Measurements from ENCODE around the gene TMEM175. TPM values are rescaled to one million over a fixed set of nuclear protein-coding genes. Genes with fewer than 3 reads are reported as not detected.

The TMEM175 gene
- total and polyA plus RNA-seq, 2 of the 8 experiments (the other 6 are each of a cell fraction or from before 2014, with no cell fraction given): 4.9 to 20.7 TPM

- TF ChIP-seq SUZ12 (IDR thresholded peaks at IDR 0.05; ENCODE audit: low read length) (no peak), ATF2 (IDR thresholded peaks at IDR 0.05; ENCODE audit: low read length) (no peak), PHF8 (conservative IDR thresholded peaks at IDR 0.05; ENCODE audit: low read depth, low read length) (no peak)
Observed at GRCh38 chr4:951594-952468, 19.6 kb downstream of the TMEM175 start (continued).
